ENCODE results near the gene HDAC4.
A peak's percentile ranks its signal among the peaks of the same experiment; 100 is the strongest.

HDAC4 gene

DNA sequence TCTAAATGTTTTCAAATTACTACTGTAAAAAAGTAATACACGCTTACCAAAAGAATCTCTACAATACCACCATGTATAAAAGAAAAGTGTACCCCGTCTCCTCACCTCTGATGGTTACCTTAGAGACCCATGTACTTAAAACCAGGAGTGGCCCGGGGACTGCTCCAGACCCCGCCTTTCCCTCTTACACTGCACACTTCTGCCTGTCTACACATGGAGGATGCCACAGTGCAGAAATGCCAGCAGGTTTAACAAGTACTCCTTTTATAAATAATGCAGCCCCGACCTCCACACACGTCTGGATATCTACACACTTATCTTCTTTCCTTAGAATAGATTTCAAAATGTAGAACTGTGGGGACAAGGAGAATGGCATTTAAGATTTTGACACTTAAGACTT is 5.3 kb downstream of the HDAC4 start:
- no peak for DNase-seq

DNA sequence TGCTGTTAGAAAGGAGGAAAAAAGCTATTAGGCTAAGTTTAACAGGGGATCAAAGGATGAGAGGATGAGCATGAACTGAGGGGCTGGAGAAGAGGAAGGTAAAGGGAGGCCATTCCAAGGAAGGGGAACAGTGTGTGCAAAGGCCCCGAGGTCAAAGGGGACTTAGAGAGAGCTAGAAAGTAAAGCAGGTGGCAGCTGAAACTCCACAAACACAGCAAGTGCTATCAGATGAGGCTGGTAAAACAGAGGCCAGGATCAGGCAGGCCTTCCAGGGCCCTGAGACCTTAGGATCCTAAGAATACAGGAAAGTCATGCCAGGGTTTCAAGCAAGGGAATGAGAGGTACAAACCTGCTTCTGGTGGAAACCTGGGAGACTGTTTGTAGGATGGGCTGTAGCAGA is 5.8 kb downstream of the HDAC4 start:
- DNase-seq: no peak

DNA sequence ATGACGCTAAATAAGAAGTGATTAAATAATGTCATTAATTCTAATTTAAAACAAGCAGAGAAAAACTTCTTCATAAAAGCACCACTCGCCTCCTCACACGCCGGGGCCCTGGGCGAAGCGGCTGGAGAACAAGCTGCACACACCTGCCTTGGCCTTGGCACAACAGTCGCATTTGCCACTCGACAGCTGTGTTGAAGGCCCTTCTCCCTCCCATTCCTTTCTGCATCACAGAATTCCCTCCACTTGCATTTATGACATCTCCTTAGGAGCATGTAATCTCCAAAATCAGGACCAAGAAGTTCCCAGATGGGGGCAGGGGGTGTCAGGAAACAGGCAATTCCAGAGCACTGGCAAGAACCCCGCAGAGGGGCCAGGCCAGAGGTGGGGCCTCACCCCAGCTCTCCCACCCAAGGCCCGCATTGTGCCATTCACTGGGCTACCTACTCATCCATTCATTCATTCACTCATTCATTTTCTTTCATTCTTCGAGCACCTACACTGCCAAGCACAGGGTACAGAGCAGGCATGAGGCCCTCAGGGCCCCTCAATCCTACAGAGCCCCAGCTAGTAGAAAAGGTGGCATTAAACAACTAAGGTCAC is 6.4 kb downstream of the HDAC4 start:
- no peak for DNase-seq

DNA sequence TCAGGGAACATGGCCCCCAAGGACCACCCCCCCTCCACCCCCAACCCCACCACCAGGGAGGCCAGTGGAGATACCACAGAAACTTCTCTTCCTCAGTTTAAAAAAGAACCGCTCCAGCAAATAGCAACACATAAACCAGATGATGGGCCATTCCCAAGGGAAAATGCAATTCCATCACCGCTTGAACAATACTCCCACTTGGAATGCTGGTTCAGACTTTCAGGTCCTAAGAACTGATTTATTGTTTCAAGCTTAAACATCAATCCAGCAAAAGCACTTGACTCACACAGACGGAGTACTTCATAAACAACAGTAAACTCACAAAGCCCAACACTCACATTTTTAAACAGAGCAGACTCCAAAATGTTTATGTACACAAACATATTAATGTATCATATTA is 6.9 kb downstream of the HDAC4 start:
- no peak for DNase-seq

DNA sequence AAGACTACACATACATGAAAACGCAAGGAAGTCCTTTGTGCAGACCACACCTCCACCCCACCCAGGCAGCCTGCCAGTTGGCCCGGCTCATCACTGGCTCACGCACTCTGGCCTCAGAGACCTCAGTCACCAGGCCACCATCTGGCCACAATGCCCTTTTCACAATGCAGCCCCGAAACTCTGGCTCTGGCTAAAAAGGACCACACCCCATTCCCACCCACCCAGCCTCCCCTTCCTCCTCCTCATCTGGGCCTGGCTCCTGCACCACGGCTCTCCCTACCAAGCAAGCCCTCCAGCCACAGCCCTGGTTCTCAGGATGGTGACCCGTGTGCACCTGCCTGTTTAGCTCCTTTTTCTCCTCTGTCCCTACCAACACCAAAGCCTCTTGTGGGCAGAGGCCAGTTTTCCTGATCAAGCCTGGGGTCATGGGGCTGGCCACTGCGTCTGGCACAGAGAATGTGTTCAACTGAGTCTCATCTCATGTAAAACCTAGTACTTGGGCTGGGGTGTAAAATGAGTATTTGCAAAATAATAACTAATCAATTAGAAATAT is 7.4 kb downstream of the HDAC4 start:
- DNase-seq: peak; percentile 49

DNA sequence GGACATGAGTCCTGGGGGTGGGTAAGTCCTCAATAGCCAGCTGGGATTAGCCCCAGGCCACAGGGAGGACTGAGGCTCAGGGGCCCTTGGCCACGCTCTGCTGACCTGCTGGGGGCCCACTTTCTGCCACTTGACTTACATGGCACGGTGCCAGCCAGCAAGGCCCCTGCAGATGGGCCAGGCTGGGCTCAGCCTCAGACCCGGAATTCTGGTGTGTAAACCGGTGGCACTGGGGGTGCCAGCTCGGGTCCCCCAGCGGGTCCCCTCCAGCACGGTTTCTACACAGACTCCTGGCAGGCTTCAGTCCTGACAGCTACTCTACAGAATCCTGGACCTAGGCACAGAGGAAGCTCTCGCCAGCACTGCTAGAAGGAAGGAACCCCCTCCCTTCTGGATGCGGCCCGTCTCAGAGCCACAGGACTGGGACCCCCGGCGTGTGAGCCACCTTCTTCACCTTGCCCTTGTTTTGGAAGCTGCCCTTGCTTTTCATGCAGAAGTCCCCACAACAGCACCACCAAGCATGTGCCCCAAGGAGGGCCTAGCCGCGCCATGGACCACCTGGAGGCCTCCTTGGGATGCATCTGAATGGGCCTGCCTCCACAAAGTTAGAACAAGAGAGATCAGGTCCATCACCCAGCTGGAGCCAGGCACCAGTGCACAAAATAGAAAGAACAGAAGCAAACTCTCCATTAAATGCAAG is 8.0 kb downstream of the HDAC4 start:
- no peak for DNase-seq

DNA sequence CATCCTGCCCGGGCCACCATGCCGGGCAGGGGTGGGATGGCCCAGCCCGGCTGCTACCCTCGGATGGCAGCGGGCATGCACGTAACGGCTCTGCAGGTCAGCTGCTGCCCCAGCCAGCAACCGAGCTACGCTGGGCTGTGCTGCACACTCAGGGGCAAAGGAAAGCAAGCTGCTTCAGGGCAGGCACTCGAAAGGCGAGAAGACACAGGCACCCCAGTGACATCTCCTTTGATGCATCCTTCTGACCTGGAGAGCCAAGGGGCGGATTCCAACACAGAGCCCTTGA is 8.8 kb downstream of the HDAC4 start:
- DNase-seq: no peak

DNA sequence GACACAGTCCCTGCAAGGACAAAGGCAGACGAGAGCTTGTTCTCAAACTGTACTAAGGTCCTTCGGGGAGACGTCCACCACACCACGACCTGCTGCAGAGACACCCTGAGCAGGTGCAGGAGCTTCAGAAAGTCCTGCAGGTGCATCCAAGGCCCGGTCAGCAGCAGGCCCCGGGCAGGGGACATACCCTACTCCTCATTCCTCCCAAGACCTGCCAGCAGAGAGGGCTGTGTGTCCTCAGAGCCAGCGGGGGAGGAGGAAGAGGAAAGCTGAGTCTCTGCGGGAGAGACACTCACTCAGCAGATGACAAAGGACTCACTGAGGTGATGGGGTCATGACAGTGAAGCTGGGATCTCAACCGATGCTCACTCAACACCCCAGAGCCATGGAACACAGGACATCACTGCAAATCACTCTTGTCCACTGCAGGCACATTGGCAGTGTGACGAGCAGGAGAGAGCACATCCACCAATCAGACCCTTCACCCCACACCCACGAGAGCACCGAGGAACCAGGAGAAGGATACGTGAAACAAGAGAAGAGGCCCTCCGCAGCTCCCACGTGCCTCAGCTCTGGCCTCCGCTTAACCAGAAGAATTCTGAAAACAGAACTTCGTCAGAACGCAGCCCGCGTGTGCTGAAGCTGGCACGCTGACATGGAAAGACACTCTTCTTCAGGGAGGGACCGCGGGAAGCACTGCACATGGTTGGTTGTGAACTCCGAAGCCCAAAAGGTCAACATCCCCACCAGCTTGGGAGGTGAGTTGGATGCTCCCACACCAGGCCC is 9.3 kb downstream of the HDAC4 start:
- DNase-seq: no peak

DNA sequence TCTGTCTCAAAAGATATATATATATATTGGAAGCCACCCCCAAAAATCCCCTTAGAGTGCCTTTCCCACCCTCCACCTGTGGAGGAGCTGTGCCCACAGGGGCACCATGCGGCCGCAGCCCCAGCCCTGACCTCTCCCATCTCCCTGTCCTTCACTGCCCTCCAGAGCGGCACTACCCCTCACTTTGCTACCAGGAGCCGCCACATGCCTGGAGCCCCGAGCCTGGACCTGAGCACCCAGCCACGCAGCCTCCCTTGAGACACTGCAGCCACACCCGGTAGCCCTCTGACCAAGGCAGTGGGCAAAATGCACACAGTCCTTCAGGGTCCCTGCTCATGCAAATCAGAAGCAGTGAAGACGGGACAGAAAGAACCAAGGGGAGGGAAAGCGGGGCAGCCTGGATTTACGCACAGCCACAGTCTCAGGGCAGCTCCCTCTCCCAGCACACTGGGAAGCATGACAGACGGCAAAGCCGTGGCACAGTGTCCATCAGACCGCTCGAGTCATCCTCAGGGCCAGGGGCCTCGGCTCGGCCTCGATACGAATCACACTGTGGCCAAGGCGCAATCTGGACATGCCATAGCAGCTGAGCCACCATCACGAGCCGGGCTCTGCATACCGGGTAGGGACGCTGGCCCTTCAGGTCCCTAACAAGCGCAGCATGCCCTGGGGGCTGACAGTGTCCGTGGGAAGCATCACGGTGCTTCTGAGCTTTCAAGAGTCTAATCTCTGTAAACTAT is 10.1 kb downstream of the HDAC4 start:
- DNase-seq: no peak

DNA sequence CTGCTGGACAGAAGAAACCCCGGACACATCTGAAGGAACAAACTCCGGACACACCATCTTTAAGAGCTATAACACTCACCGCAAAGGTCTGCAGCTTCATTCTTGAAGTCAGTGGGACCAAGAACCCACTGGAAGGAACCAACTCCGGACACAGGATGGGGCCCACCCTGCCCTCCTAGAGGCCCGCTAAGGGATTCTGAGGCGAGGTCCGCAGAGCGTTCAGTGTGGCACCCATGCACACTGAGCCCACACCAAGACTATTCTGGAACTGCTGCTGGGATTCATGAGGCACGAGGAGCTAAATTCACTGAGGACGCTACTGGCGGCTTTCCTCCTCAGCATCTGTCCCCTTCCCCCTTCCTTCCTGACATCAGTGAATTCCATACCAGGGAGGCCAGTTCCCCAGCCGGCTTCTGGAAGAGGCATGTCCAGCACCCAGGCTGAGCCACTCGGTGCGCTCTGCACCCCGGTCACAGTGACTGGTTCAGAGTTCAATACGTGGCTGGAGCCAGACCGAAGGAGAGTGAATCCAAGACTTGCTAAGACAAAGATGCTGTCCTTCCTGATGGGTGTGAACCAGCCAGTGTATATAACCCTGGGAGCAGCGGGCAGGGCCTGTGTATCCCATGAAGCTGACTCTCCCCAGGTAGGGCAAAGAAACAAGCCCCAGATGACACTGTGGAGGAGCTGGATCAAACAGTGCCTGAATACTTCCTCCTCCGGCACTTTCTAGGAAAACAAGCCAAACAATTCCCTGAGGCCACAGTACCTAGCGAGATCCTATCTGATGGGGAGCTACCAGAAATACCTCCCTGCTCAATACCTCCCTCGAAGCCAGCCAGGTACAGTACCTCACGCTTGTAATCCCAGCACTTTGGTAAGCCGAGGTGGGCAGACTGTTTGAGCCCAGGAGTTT is 11.1 kb downstream of the HDAC4 start:
- DNase-seq: no peak

DNA sequence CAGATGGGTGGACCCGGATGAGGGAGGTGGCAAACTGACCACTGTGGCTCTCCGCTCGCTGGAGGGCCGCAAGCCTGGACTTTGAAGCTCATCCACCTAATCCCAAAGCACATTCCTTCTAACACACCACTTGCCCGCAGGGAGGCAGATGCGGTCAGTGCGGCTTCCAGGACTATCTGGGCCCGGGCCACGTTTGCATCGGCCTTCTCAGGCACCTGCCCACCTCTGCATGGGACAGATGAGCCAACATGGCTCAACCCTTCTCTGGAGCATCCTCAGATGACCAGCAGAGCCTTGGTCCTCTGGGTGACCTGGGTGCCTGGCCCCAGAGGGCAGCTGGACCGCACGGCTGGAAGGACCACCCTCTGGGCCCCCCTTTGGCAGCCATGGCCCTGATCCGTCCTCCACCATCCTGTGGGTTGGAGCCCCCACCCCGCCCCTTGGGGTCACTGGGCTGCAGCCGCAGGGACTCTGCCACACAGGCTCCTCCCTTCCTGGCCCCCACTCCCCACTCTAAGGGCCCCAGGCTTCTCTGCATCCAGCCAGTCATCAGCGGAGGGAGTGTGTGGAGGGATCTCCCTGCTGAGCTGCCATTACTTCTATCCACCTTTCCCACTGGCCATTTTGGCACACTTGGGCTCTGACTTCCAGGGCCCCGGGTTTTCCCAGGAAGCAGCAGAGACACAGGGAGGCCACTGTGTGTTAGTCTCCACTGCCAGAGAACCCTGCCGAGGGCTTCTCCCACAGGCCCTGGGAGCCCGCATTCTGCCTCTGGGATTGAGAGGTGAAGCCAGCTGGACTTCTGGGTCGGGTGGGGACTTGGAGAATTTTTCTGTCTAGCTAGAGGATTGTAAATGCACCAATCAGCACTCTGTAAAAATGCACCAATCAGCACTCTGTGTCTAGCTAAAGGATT is 12.3 kb downstream of the HDAC4 start:
- DNase-seq: no peak

DNA sequence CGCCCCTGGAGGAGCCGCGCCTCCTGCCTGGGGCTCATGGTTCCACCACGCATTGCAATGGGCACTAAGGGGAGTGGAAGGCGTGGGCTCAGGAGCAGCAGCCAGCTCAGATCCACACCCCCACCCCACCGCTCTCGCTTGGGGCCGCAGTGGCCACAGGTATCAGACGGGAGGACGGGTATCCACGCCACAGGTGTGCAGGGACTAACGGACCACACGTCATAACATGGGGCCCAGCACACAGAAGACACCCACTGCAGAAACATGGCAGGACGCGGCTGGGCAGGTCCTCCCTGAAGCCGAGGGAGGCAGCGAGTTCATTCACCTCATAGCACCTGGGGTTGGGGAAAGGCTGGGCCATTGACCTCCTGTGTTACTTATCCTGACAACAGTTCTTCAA is 13.0 kb downstream of the HDAC4 start:
- no peak for DNase-seq

DNA sequence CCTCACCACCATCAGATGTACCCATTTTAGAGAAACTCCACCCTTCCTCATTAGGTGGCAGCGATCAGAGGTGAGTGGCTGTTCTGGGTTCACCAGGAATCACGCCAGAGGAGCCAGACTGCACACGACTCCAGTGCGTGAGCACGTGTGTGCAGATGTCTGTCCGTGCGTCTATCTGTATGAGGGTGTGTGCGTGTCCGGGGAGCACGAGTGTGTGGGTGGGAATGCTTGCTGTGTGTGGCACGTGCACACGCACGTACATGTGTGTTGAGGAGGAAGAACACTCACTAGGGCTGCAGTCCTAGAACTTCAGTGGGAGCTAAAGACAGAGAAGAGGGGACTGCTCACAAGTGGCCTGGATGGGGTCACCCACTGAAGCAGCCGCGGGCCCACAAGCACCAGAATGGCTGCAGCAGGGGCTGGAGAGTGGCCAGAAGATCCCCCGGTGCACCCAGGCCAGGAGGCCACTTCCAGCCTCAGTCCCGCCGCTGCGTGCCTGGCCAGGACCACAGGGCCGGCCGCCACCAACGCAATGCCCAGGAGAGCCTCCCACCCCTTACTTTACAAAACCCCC is 13.9 kb downstream of the HDAC4 start:
- no peak for DNase-seq

DNA sequence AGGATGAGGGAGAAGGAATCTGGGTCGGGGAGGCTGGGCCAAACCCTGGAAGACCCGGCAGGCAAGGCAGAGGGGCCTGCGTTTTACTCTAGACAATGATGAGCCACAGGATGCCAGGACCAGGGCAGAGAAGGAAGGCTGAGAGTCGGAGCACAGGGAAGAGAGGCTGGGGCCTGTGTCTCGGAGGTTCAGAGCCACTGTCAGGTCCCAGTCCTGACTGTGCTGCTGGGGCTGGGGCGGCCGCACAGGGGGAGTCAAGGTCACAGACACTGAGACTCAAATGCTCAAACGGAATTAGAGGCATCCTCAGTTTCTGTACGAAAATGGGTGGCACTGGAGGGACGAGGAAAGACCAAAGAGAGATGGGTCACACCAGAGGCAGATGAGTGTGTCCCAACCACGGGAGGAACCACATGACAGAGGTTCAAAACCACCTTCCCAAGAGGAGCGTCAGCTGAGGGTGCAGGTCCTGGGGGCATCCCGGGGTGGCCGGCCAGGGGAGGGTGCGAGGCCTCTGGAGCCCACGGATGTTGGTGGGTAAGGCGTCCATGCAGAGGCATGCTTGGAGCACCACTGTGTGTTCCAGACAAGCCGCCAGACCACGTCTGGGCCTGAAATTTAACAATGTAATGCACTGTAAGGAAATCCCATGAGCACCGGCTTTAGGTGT is 14.7 kb downstream of the HDAC4 start:
- DNase-seq: no peak

DNA sequence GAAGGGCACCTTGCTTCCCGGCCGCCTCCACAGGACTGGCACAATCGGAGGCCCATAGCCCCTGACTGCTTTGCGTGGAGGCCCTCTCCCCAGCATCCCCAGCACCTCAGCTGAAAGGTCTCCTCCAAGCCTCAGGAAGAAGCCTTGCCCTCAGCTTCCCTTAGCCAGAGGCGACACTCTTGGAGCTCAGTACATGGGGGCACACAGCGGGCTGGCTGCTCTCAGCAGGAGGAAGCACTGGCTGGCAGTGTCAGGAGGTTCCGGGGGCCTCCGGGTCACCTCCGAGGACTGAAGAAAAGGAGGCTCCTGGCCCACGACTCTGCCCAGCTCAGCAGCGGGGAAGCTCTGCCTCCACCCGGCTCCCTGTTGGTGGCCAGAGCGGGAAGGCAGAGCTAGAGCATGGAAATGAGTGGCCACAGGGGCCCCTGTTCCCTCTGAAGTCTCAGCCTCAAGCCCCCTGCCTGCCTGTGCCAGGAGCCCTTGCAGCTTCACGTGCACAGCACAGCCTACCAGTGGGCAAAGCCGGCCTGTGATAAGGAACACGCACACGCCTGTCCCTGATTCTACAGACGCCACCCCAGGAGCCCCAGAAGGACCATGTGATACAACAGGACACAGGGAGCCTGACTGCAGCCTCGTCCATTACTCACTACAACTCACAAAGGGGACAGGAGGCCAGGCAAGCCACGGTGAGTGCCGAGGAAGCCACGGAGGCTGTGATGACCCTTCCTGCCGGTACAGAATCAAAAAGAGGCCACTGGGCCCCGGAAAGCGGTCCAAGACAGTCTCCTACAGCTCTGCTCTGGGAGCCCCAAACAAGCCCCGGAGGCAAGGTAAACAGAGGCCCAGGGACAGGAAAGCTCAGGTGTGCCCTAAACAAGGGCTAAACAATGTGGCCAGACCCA is 15.5 kb downstream of the HDAC4 start:
- DNase-seq: no peak

DNA sequence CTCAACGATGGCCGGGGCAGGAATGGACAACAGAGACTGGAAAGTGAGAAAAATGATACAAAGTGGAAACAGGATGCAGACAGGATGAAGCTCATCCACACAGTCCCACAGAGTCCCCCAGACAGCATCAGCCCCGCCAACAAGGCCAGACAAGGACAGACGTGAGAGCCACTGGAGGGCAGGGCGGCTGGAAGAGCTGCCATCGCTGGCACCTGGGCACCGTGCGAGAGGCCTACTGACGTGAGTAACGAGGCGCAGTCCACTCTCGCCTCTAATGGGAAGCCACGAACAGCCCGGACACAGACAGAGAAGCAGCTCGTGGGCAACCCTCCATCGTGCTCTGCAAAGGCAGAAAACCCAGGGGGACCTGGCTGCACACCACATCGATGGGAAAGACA is 17.1 kb downstream of the HDAC4 start:
- no peak for DNase-seq

DNA sequence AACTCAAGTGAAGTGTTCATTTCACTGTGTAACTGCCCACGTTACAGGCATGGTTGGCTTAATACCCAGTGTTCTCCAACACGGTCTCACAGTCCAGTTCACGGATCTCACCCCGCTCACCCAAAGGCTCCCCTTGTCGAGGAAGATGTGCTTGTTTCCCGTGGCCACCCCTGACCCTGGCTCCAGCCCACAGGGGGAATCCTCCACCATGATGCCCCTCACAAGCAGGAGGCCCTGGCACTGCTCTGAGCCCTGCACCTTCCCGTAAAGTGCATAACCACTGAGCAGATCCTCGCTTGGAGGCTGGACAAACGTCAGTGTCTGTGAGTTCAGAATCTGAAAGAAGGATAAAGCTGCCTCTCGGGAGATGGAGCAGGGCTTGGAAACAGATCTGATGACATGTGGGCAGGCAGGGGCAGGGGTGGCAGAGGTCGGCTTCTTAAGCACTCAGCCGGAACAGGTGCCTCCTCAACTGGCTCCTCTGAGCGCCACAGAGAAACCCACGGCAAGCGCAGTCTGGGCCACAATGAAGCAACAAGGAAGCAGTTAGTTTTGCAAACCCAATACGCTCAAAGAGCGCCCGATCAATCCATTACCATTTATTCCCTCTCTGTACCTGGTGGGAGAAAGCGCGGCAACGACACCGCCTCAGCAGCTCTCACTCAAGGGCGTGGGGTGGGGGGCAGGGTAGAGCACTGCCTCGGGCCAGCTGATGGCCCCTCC is 17.6 kb downstream of the HDAC4 start:
- DNase-seq: no peak

DNA sequence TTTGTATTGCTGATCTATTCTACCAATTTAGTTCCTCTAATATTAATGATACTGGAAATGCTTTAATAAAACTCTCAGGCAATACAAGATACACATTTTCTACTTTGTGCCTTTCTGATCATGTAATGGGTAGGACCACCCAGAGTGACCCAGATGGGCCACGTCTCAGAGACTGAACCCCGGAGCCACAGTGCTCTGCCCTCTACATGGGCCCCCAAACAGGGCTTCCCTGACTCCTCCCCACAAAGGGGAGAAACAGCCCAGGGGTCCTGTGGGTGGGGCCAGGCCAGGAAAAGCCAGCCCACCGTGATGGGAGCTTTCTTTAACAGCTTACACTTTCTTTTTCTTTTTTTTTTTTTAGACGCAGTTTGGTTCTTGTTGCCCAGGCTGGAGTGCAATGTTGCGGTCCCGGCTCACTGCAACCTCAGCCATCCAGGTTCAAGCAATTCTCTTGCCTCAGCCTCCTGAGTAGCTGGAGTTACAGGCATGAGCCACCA is 18.4 kb downstream of the HDAC4 start:
- DNase-seq: no peak

Measured in RPMI8226 (cell line).